Hematopoietic multipotent progenitor cell treated with erythropoietin and hydrocortisone succinate and interleukin-3 and kit ligand, for 15 days (in vitro differentiated cells): Measurements from ENCODE around the gene KCNC1.

Experiments used
- DNase-seq: peaks from one replicate; pipeline ENCODE4 v3.0.0-alpha.2; 2015; ENCODE audit warnings: low spot score

KCNC1 gene

DNA sequence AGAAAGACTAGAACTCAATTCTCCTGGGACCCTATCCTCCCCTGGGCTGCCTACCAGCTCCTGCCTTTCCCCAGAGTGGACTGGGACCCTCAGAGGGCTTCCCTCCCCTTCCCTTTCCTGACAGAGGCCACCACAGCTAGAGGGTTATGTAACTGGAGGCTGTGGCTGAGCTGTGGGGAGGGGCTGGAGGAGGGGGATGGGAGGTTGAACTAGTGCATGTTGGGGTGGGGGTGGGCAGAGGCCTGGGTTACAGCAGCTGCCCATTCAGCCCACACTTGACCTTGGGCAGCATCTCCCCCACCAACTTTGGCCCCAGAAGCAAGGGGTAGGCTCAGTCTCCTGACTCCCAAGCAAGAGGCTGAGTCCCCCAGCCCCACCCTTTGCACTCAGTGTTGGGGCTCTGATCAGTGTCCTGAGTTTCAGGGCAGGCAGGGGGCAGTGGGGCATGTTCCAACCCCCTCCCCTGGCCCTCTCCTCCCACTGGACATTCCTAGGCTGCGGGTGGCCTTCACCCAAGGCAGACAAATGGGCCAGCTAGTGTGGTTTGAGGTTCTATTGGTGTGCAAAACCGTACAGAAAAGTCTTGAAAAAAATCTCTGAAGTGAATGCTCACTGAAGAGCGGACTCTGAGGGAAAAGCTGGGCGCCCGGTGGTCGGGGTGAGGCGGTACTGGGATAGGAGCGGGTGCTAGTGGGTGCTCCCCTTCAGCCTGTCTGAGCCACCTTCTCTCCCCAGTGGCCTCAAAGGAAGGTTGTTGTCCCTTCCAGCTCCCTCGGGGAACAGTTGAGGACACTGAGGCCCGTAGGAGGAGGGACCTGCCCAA, 3.8 kb downstream of the KCNC1 start:
- no peak for DNase-seq

DNA sequence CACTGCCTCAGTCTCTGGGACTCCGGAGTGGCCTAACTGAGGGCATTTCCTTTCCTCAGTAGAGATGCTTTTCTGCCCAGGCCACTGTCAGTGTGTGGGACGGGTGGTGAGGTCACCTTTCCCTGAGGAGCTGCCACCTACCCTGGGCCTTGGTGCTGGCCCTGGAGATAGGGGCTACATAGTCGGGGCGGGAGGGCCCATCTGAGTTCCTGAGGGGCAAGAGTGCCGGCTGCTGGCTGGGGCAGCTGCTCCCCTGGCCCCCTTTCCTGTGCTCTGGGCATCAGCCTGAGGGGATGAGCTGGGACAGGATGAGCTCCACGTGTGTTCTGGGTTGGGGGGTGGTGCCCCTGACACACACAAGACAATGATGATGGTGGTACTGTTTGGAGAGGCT, 5.4 kb downstream of the KCNC1 start:
- DNase-seq: no peak

DNA sequence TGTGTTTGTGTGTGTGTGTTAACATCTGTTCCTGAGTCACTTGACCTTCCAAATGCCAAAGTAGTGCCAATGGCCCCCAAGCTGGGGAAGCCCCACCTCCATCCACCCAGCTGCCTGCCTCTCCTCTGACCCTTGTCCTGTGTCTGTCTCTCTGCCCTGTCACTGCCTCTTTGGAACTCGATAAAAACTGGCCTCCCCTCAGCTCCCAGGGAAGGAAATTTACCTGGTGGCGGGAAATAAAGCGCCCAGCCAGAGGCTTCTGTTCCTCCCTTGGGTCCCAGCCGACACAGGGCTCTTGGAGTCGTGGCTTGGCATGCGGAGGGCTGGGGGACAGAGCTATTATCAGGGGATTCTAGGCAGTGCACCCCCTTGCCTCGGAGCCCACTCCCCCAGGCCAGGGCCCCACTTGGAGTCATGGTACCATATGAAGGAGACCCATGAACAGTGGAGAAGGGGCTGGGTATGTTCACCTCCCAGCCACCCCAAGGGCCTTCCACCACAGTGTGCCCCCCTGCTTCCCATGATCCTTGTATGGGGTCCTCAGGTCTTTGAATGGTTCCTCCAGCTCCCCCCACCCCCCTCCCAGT, 6.2 kb downstream of the KCNC1 start:
- DNase-seq: no peak

DNA sequence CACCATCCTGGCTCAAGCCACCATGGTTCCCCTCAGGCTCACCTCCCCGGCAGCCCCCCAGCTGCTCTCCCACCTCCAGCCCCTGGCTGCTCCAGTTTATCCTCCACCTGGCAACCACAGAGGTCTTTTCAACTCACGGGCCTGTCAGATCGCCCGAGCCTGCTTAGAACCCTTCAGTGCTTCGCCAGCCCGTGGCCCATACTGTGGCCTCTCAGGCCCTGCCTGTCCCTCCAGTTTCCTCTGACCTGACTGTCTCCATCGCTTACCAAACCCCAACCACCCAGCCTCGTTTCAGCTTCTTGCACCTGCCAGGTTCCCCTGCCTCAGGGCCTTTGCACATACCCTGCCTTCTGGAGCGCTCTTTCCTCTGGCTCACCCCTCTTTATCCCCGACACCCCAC, 6.9 kb downstream of the KCNC1 start:
- no peak for DNase-seq

DNA sequence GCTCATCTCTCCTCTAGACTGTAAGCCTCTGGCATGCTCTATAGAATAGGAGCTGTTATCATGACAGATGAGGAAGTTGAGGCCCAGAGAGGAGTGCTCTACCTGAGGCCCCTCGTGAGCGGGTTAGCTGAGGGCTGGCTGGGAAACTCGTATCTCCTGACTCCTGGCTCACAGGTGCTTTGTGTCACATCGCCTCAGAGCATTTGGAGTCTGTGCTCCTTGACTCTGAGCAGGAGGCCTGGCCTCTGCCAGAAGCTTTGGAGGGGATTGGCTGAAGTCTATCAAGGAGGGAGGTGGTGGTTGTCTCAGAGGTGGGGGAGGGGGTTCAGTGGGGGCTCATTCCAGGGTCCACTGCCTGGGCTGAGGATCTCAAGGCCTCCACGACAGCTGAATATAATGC, 7.4 kb downstream of the KCNC1 start:
- no peak for DNase-seq

DNA sequence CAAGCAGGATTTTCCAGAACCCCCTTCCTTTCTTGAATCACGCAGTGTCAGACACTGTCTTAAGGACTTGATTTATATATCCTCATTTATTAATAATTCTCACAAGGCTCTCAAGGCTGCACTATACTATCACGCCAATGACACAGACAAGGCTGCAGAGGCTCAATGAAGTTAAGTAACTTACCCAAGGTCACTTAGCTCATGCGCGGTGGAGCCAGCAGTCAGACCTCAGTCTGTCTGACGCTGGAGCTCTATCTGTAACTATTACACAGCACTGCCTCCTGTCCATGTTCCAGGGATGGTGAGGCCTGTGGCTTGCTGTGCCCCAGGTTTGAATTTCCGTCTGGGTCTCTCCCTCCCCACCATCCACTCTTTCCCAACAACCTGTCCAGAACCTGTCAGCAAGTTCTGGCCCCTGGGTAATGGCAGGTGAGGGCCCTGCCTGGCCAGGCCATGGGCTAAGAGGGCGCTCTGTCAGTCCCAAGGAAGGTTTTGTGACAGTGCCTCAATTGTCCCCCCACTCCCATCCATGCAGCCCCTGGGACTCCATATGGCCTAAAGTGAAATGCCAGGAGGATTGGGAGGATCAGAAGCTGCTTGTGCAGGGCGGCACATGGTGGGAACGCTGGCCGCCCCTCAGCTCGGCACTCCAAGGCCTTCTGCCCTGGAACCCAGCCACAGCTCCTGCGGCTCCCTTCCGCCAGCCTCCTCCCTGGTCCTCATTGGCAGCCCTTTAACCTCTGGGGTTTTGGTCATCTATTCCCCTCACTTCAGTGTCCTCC, 8.6 kb downstream of the KCNC1 start:
- DNase-seq: no peak

DNA sequence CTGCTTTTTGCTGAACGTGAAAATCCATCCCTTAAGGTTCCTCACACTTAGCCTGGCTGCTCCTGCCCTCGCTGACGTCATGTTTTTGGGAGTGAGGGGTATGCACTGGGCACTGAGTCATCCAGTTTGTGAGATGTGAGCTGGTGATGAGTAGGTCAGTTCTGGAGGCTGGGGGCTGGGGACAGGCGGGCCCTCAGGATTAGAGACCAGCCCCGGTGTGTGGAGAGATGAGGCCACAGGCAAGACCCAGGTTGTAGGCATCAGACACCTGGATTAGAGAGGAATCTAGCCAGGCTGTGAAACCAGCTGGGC, 9.2 kb downstream of the KCNC1 start:
- no peak for DNase-seq

DNA sequence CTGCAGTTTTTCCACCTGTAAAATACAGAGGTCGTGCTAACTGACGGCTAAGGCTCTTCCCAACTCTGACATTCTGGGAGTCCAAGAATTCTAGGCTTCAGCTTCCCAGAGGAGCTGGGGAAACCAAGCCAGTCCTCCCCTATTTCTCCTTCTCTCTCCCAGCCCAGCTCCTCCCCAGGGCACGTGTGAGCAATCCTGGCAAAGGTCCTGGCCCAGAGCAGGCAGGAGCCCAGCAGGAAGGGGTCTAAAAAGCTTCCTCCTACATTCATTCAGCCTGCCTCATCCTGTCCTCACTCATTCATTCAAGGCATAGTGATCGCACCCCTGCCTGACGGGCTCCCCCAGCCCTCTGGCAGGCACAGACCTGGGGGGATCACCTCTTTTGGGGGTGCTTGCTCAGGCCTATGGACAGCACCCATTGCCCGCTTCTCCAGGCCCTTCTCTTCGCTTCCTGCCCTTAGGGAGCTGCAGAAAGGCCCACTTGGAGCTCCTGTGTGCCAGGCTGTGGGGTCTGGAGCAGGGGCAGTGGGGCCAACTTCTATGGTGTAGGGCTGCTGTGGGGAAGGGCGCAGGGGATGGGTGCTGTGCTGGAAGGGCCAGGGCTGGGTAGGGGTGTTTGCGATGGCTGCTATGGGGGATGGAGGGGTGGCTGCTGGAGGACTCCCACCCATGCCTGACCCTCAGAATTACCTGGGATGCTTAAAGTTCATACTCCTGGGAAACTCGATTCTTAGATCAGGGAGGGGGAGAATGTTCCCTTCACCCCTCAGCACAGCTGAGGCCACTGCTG, 9.8 kb downstream of the KCNC1 start:
- DNase-seq: no peak

DNA sequence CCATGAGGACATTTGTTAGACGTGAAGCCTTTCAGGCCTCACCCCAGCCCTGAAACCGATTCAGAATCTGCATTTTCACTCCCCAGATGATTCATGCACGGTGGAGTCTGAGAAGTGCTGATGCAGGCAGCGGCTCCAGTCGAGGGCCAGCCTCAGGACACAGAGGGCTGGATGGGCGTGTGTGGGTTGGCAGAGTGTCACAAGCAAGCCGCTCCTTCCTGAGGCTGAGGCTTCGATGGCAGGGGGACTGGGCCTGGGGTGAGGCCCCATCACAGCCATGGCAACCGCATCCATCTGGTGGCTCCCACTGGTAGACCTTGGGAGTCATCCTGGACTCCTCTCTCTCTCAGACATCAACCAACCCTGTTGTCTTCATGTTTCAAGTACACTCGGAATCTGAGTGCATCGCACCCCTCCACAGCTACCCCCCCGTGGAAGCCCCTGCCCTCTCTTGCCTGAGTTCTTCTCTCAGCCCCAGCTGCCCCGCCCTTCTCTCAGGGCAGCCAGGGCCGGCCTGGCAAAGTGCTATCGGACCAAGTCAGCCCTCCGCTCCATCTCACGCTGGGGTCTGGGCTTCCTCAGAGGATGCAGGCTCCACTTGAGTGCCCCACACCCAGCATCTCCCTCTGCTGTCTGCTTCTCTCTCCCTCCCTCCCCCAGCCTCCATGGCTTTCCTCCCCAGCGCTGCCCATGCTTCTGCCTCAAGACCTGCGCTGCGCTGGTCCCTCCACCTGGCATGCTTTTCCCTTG, 10.6 kb downstream of the KCNC1 start:
- no peak for DNase-seq

DNA sequence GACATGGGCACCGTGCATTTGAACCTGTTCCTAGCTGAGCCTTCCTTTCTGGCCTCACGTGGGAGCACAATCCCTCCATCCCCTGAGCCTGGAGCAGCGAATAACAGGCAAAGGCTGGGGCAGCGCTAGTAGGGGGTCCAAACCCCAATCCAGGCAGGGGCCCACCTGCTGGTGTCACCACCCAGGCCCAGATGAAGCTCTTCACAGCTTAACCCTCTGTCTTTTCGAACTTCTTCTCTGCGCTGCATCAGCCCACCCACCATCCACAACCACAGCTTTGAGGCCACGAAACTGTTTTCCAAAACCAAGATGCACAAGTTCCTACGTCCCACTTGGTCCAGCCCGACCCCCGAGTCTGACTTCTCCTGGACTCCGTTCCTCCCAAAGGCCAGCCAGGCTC, 11.5 kb downstream of the KCNC1 start:
- DNase-seq: no peak

DNA sequence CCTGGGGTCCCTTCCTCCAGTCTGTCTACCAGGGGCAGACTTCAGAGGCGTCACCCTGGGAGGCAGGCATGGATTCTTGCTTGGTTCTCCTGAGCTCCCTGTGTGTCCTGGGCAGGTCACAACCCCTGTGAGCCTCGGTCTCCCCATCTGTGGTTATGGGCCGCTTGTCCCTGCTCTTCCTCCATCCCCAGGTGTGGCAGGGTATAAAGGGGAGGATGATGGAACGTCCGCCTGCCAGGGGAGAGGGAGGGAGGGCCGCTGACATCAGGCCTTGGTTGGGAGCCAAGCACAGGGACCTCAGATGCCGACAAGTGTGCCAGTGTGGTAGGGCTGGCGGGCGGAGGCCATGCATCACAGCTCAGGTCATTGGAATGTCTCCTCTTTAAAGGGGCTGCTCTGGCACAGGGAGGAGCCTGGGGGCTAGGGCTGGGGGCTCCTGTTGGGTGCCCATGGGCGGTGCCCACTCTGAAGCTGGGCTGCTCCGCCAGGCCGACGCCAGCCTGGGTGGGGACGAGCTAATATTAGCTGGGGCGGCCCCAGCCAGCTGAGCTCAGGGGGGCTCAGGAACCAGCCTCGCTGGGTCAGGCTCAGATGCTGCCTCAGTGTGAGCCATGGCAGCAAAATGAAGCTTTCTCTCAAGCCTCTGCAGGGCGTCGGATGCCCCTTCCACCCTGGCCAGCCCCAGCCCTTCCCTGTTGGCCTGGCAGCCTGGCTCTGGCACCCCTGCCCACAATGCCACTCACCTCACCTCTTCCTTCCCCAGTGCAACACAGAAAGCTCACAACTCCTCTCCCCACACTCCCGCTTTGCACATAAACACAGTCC, 12.8 kb downstream of the KCNC1 start:
- no peak for DNase-seq

DNA sequence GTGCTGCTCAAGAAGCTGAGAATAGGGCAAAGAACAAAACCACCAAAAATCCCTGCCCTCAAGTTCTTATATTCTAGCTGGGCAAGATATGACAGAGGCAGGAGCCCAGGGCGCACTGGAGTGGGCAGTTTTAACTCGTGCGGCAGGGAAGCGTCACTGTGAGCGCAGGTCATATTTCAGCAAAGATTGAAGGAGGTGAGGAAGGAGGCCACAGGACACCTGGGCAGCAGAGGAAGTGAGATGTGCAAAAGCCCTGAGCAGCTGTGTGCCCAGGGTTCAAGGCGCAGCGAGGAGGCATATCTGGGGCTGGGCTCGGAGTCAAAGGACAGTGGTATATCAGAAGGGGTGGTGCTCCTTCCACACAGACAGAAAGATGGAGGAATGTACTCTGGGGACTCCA, 13.5 kb downstream of the KCNC1 start:
- no peak for DNase-seq

DNA sequence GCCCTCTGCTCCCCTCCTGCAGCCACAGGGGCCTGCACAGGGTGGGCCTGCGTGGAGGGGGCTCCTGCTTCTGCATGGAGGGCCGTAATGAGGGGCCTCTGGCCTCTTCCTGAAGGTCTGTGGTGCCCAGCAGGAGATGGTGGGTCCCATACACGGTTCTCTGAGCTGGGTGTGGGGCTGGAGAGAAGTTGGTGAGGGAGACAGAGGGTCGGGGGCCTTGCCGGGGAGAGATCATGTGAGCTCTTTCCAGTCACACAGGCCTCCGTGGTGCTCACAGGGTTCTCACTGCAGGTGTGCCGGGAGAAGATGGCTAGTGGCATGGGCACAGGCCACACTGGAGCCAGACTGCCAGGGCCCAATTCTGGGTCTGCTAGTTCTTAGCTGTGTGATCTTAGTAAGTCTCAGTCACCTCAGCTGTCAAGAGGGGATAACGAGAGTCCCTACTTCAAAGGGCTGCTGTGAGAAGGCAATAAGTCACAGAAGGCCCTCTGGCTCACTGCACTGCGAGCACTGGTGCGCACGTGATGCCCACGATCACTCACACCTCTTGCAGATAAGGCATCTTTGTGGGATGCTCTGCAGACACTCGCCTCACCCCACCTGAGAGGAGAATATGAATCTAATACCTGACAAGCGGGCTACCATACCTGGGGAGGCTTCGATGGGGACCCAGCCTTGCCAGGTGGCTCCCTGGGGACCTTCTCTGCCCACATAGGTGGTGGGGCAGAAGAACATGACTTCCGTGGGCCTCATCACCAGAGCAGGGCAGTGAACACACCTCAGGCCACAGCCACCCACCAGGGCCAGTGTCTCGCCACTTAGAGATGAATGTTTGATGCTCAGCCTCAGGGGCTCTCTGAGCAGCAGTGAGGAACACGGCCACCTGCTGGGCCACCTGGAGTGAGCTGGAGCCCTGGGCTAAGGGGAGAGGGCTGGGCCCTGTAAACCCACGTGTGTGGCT, 14.5 kb downstream of the KCNC1 start:
- DNase-seq: no peak

DNA sequence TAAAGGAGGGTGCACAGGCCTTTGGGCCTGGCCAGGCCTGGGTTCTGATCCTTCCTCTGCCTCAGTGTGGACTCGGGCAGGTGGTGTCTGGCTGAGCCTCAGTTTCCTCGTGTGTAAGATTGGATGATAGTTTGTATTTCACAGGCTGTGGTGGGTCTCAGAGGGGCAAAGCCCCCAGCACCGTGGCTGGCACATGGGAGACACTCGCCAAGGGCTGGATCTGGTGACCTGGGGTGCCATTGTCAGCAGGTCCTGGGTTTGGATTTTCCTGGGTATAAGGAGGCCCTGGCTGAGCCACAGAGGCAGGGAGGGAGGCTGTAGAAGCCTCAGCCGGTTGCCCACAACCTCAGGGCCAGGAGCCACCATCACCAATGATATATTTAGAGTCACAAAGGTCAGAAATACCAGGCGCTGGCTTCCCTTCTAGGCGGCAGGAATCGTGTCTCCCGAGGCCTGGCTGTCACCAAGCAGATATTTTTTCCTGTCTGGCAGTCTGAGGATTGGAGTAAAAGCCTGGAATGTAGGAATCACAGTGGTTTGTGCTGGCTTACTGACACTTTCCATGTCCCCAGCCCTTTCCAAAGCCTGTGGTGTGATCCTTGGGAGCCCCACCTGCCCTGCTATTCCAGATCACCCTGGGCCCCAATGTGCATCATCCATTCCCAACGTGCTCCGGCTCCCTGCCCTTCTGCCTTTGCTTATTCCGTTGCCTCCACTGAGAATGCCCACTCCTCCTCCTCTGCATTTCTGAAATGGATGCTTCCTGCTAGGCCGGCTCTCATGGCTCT, 15.6 kb downstream of the KCNC1 start:
- DNase-seq: no peak

DNA sequence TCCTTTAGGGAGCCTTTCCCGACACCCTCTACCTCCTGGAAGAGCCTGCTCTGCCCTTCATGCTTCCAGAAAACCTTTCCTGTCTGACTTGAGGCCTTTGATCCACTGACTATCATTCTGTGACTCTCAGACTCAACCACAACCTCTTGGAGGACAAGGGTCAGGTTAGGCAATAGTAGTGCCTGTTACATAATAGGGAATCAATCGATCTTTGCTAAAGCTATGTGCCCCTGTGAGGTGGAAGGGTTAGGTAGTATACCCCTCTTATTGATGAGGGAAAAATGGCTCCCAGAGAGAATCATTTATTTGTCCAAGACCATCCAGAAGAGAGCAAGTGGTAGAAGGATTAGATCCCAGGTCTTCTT, 16.2 kb downstream of the KCNC1 start:
- no peak for DNase-seq

DNA sequence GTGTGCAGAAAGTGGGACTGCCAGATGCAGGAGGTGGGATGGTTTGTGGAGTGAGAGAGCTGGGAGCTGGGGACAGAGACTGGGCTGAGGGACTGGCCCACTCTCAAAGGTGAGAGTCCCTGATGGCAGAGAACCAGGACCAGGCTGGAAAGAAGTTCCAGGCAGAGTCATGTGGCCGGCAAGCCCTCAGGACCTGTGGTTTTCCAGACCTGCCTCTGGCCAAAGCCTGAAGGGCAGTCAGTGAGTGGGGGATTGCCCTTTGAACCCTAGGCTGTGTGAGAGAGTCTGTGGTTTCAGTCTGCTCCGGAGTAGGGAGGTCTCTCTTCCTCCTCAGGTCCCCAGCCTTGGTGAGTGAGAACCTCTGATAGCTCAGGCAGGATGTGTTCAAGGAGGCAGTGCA, 17.0 kb downstream of the KCNC1 start:
- no peak for DNase-seq

DNA sequence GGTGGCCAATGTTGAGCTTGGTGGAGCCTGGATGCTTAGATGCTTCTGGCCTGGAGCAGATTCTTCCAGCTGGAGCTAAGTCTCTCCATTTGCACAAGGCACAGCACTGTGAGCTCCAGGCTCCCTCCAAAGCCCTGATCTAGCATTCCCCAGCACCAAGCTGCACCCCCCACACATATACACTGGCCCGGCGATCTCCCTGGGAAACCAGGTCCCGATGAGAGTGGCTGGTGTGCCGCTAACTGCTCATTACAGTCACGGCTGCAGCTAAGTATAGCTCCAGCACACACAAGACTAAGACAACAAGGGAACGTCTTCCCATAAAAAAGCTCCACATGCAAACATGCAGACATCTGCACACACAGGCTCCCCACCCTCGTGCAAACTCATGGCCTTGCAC, 17.6 kb downstream of the KCNC1 start:
- DNase-seq: no peak

DNA sequence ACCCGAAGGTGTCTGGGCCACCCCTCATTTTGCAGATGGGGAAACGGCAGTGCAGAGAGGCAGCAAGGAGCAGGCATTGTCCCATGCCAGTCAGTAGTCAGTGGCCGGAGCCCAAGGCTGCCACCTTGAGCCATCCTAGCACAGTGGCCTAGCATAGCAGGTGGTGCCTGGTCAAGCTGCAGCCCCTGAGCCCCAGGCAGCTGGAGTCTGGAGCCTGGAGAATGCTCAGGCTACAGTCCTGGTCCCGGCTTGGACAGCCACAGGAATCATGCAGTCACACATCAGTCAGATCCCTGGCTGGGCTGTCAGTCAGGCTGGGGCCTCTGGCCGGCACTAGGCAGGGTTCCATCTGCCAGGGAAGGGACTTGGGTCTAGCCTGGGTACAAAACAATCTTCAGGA, 18.6 kb downstream of the KCNC1 start:
- DNase-seq: no peak

DNA sequence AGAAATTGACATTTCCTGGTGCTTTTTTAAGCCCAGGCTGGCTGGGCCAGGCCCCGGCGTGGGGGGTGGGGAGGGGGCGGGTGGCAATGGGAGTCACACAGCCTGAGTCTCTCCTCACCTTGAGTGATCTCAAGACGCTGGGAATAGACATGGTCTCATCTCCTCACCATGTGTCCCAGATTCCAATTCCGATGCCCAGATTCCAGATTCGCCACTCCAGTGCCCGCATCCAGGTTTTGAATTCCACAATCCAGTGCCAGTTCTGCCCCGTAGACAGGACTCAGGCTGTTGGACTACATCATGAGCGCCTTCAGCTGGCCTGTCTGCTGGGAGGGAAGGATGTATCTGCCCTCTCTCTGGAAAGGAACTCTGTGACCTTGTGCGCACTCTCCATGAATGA, 19.1 kb downstream of the KCNC1 start:
- DNase-seq: no peak
